ENCODE data around the gene MED25. TPM values are rescaled to one million over a fixed set of nuclear protein-coding genes. Genes with fewer than 3 reads are reported as not detected.

MED25 gene
- total RNA-seq, 1 donor from 2014 or later = 65.8 TPM

GRCh38 chr19:49882643-49883042 is 64.6 kb downstream of the MED25 start:
- intact Hi-C loops (cut with micrococcal nuclease) = no loop called here
- no peak for DNase-seq
- no peaks in the 10 kb centered on the region for H3K27me3 ChIP-seq (ENCODE audit: low read depth)
- H3K27ac ChIP-seq (replicated peaks) = no peak overlapping the region
- peaks cover 30% of the 10 kb centered on the region for H3K4me1 ChIP-seq
- no peak overlapping the region for H3K4me3 ChIP-seq
- H3K36me3 ChIP-seq = peaks cover 82% of the 10 kb centered on the region
- H3K9me3 ChIP-seq (replicated peaks) = no peaks in the 10 kb centered on the region
- no peak for TF ChIP-seq CTCF (IDR thresholded peaks at IDR 0.05; ENCODE audit: borderline replicate concordance)

GRCh38 chr19:49883094-49883493 is 65.0 kb downstream of the MED25 start:
- peaks cover 31% of the 10 kb centered on the region for H3K4me1 ChIP-seq
- H3K27me3 ChIP-seq (ENCODE audit: low read depth) = no peaks in the 10 kb centered on the region
- DNase-seq = no peak
- no peaks in the 10 kb centered on the region for H3K9me3 ChIP-seq (replicated peaks)
- intact Hi-C loops (cut with micrococcal nuclease) = no loop called here
- peaks cover 82% of the 10 kb centered on the region for H3K36me3 ChIP-seq
- no peak for TF ChIP-seq CTCF (IDR thresholded peaks at IDR 0.05; ENCODE audit: borderline replicate concordance)
- H3K4me3 ChIP-seq = no peak overlapping the region
- H3K27ac ChIP-seq (replicated peaks) = no peak overlapping the region

- Histone ChIP-seq H3K27ac (replicated peaks) (no peak overlapping the region), H3K36me3 (peaks cover 83% of the 10 kb centered on the region), H3K27me3 (ENCODE audit: low read depth) (no peaks in the 10 kb centered on the region), H3K4me1 (peaks cover 23% of the 10 kb centered on the region), H3K4me3 (no peak overlapping the region), H3K9me3 (replicated peaks) (no peaks in the 10 kb centered on the region)
- intact Hi-C loops (cut with micrococcal nuclease) = no loop called here
- TF ChIP-seq CTCF (IDR thresholded peaks at IDR 0.05; ENCODE audit: borderline replicate concordance) = no peak
- DNase-seq = no peak
Observed at GRCh38 chr19:49884109-49884508, 66.0 kb downstream of the MED25 start.

GRCh38 chr19:49884760-49885159 is 66.7 kb downstream of the MED25 start:
- Histone ChIP-seq H3K27me3 (ENCODE audit: low read depth) (peaks cover under 1% of the 10 kb centered on the region), H3K27ac (replicated peaks) (no peak overlapping the region), H3K36me3 (peaks cover 76% of the 10 kb centered on the region), H3K4me1 (peaks cover 24% of the 10 kb centered on the region), H3K4me3 (no peak overlapping the region), H3K9me3 (replicated peaks) (no peaks in the 10 kb centered on the region)
- intact Hi-C loops (cut with micrococcal nuclease) = no loop called here
- no peak for TF ChIP-seq CTCF (IDR thresholded peaks at IDR 0.05; ENCODE audit: borderline replicate concordance)
- DNase-seq = no peak

Small RNAs within 50 kb of the gene (microRNA-seq; reads per million reads assigned to microRNA genes)
- not detected for gene MIR4749
- gene MIR6799 = not detected
- gene MIR6800 = not detected

Other genes with a start within 250 kb of the MED25 start
- 47.3 TPM for gene NOSIP, start 237.7 kb upstream of the MED25 start, total RNA-seq
- 0.88 TPM for gene PRRG2, start 237.0 kb upstream of the MED25 start, total RNA-seq
- gene PRR12, start 227.1 kb upstream of the MED25 start, total RNA-seq = 15.5 TPM
- 116 TPM for gene RRAS, start 178.1 kb upstream of the MED25 start, total RNA-seq
- gene SCAF1, start 176.1 kb upstream of the MED25 start, total RNA-seq = 38.8 TPM
- gene IRF3, start 152.4 kb upstream of the MED25 start, total RNA-seq = 34.5 TPM
- 11.4 TPM for gene BCL2L12, start 152.4 kb upstream of the MED25 start, total RNA-seq
- 112 TPM for gene PRMT1, start 141.0 kb upstream of the MED25 start, total RNA-seq
- 0.49 TPM for gene ADM5, start 128.7 kb upstream of the MED25 start, total RNA-seq
- gene CPT1C, start 127.2 kb upstream of the MED25 start, total RNA-seq = 2.5 TPM
- gene TSKS, start 55.0 kb upstream of the MED25 start, total RNA-seq = 0.38 TPM
- gene AP2A1, start 51.3 kb upstream of the MED25 start, total RNA-seq = 65.5 TPM
- 18.3 TPM for gene FUZ, start 5.0 kb upstream of the MED25 start, total RNA-seq
- 104 TPM for gene PTOV1, start 32.9 kb downstream of the MED25 start, total RNA-seq
- 45.1 TPM for gene PNKP, start 49.3 kb downstream of the MED25 start, total RNA-seq
- gene AKT1S1, start 59.1 kb downstream of the MED25 start, total RNA-seq = 36.0 TPM
- gene TBC1D17, start 59.4 kb downstream of the MED25 start, total RNA-seq = 47.5 TPM
- not detected for gene IL4I1, start 78.6 kb downstream of the MED25 start, total RNA-seq
- gene ATF5, start 110.9 kb downstream of the MED25 start, total RNA-seq = 8.6 TPM
- gene NUP62, start 111.2 kb downstream of the MED25 start, total RNA-seq = 28.4 TPM
- 0.55 TPM for gene SIGLEC11, start 142.9 kb downstream of the MED25 start, total RNA-seq
- 22.6 TPM for gene VRK3, start 207.1 kb downstream of the MED25 start, total RNA-seq
- gene ZNF473, start 207.7 kb downstream of the MED25 start, total RNA-seq = 2.4 TPM

Measured in left ventricle myocardium inferior (tissue), 1 donor.